ENCODE results near the gene ARHGAP24.
"Not testable (repeated sequence)": the region's sequence is repeated elsewhere in the genome, so short reads cannot be mapped to it uniquely, and the experiment has no call there.

The ARHGAP24 gene

DNA sequence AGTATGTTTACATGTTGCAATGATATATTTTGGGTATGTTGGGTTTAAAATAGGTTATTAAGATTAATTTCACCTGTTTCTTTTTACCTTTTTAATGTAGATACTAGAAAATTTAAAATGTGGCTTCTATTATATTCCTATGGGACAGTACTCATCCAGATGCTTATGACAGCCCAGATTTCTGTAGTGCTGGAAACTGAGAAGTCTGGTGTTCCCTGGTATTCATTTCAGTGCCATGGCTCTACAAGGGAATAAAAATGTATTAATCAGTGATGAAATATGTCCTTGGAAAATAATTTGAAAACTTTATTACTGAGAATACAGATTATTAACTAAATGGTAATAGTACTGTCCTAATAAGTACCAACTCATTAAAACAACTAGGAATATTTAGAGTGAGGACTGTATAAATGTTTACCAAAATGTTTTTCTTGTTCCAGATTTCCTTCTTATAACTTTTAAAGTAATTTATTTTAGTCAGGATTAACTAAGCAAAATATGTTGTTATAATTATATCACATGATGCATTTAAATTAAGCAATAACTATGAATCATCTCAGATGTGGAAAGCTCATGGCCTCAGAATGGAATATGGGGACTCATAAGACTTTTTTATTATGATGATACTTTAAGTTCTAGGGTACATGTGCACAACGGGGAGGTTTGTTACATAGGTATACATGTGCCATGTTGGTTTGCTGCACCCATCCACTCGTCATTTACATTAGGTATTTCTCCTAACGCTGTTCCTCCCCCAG lies 25.3 kb downstream of the ARHGAP24 start:
- no peak for DNase-seq (ENCODE audit: extremely low read depth, low read depth)
- no peak overlapping the region for H3K4me3 ChIP-seq (replicated peaks; ENCODE audit: low read depth, low read length)
- no peak for TF ChIP-seq CTCF (IDR thresholded peaks at IDR 0.05; ENCODE audit: low read depth, low read length, missing control alignments)

GRCh38 chr4:85501145-85501544 lies 26.2 kb downstream of the ARHGAP24 start:
- not testable (repeated sequence) for H3K4me3 ChIP-seq (replicated peaks; ENCODE audit: low read depth, low read length); DNase-seq (ENCODE audit: extremely low read depth, low read depth)

DNA sequence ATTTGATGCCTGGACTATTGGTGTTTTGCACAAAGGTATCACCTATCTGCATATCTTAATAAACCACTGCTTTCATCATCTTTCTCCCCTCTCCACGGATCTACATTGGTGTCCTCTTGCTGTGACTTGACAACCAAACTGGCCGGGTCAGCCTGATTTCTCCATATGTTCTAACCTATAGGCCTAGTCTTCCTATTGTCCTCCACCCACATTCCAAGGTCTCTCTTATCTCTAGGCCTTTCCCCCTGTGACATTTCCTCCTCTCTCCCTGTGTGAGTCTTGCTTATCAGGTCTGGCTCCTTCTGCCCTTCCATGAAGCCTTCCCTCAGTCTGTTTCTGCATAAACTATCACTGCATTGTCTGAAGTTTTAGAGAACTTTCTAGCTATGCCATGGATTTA lies 33.7 kb downstream of the ARHGAP24 start:
- no peak for TF ChIP-seq CTCF (IDR thresholded peaks at IDR 0.05; ENCODE audit: low read depth, low read length, missing control alignments)
- no peak overlapping the region for H3K4me3 ChIP-seq (replicated peaks; ENCODE audit: low read depth, low read length)
- no peak for DNase-seq (ENCODE audit: extremely low read depth, low read depth)

GRCh38 chr4:85509882-85510631 lies 35.1 kb downstream of the ARHGAP24 start:
- H3K4me3 ChIP-seq (replicated peaks; ENCODE audit: low read depth, low read length): no peak overlapping the region
- no peak for TF ChIP-seq CTCF (IDR thresholded peaks at IDR 0.05; ENCODE audit: low read depth, low read length, missing control alignments)

DNA sequence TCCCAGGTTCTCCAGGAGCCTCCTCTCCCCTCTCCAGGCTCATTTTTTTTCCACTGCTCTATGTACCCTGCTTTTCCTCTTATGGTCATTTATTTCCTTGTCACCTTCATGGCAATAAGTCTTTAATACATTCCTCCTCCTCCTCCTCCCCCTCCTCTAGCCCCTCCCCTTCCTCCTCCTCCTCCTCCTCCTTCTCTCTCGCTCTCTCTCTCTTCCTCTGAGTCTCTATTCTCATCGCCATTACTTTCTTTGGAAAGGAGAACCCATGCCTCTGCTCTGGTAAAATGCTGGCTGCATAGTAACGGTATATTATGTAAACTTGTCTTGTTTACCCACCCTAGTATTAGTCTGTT lies 35.7 kb downstream of the ARHGAP24 start:
- DNase-seq (ENCODE audit: extremely low read depth, low read depth): no peak
- H3K4me3 ChIP-seq (replicated peaks; ENCODE audit: low read depth, low read length): no peak overlapping the region
- TF ChIP-seq CTCF (IDR thresholded peaks at IDR 0.05; ENCODE audit: low read depth, low read length, missing control alignments): no peak

More at GRCh38 chr4:85509882-85510631, 35.1 kb downstream of the ARHGAP24 start:
- no peak for DNase-seq (ENCODE audit: extremely low read depth, low read depth)

GRCh38 chr4:85512446-85513205 lies 37.7 kb downstream of the ARHGAP24 start:
- H3K4me3 ChIP-seq (replicated peaks; ENCODE audit: low read depth, low read length): no peak overlapping the region
- no peak for DNase-seq (ENCODE audit: extremely low read depth, low read depth)
- TF ChIP-seq CTCF (IDR thresholded peaks at IDR 0.05; ENCODE audit: low read depth, low read length, missing control alignments): no peak

- no peak overlapping the region for H3K4me3 ChIP-seq (replicated peaks; ENCODE audit: low read depth, low read length)
- no peak for DNase-seq (ENCODE audit: extremely low read depth, low read depth)
- no peak for TF ChIP-seq CTCF (IDR thresholded peaks at IDR 0.05; ENCODE audit: low read depth, low read length, missing control alignments)
These were observed 39.2 kb downstream of the ARHGAP24 start for GRCh38 chr4:85514117-85514516.

All from HFF-Myc (cell line).